CD8-positive, alpha-beta memory T cell (primary cell): Measurements from ENCODE around the gene PRODH2. TPM values are rescaled to one million over a fixed set of nuclear protein-coding genes. Genes with fewer than 3 reads are reported as not detected.

Source experiments
- CTCF ChIA-PET: fragments of 350-600 bp; sonication (Branson Sonifier 250); formaldehyde crosslinking; loops from one replicate; lab custom pipeline; 2021; ENCODE audit warnings: antibody characterized with exemption; lab: Charles Lee
- POLR2A ChIA-PET: fragments of 350-600 bp; sonication (Branson Sonifier 250); formaldehyde crosslinking; loops from one replicate; lab custom pipeline; 2021; ENCODE audit warnings: antibody characterized with exemption; lab: Charles Lee
- DNase-seq, 5 donors: peaks; one replicate each; pipeline versions ENCODE4 v3.0.0 to v3.0.0-alpha.2; 2020 to 2022; ENCODE audit warnings: mixed read lengths in 1 of 5
- H3K27ac ChIP-seq: one replicate; pipeline ENCODE4 v1.7.0; 2013; ENCODE audit warnings: low read depth, mild to moderate bottlenecking, low read length, moderate library complexity
- H3K27me3 ChIP-seq: 2 replicates; pipeline ENCODE4 v1.7.0; 2013; ENCODE audit warnings: low read length, mild to moderate bottlenecking; ENCODE audit not compliant: insufficient read depth, poor library complexity, severe bottlenecking
- H3K36me3 ChIP-seq: 2 replicates; pipeline ENCODE4 v1.7.0; 2013; ENCODE audit warnings: mild to moderate bottlenecking, low read length, moderate library complexity; ENCODE audit not compliant: insufficient read depth
- H3K4me1 ChIP-seq: 2 replicates; pipeline ENCODE4 v1.7.0; 2013; ENCODE audit warnings: mild to moderate bottlenecking, low read length, moderate library complexity; ENCODE audit not compliant: insufficient read depth
- H3K4me3 ChIP-seq: 2 replicates; pipeline ENCODE4 v1.7.0; 2013; ENCODE audit warnings: mild to moderate bottlenecking, low read length
- H3K9me3 ChIP-seq: 2 replicates; pipeline ENCODE4 v1.7.0; 2013; ENCODE audit warnings: mild to moderate bottlenecking, low read length
- H3K27ac Mint-ChIP-seq, 8 donors: one replicate each; pipeline ENCODE4 v1.8.0; 2020 to 2021; ENCODE audit warnings: mixed read lengths in 8 of 8, mild to moderate bottlenecking in 6 of 8, inconsistent platforms in 3 of 8, moderate library complexity in 3 of 8
- H3K27me3 Mint-ChIP-seq, 2 donors: one replicate each; pipeline ENCODE4 v1.8.0; 2020 to 2021; ENCODE audit warnings: mixed read lengths in 2 of 2, mild to moderate bottlenecking in 1 of 2, moderate library complexity in 1 of 2
- H3K36me3 Mint-ChIP-seq, 3 donors: one replicate each; pipeline ENCODE4 v1.8.0; 2020 to 2021; ENCODE audit warnings: mixed read lengths in 3 of 3, inconsistent platforms in 1 of 3, mild to moderate bottlenecking in 1 of 3
- H3K4me1 Mint-ChIP-seq, 3 donors: one replicate each; pipeline ENCODE4 v1.8.0; 2020 to 2021; ENCODE audit warnings: mixed read lengths in 3 of 3, inconsistent platforms in 1 of 3, mild to moderate bottlenecking in 1 of 3
- H3K4me3 Mint-ChIP-seq, 7 donors: one replicate each; pipeline ENCODE4 v1.8.0; 2020 to 2021; ENCODE audit warnings: mixed read lengths in 7 of 7, mild to moderate bottlenecking in 6 of 7, moderate library complexity in 4 of 7, inconsistent platforms in 2 of 7
- H3K9me3 Mint-ChIP-seq, 5 donors: one replicate each; pipeline ENCODE4 v1.8.0; 2020 to 2022; ENCODE audit warnings: mixed read lengths in 5 of 5, mild to moderate bottlenecking in 3 of 5, moderate library complexity in 2 of 5, inconsistent platforms in 1 of 5
- polyA plus RNA-seq: library from polyadenylated mRNA; unstranded; fragments of 300-500 nt; fragmentation: Illumina TruSeq; gene quantifications from one replicate; pipeline ENCODE4 v1.2.3, GENCODE V29; 2021
- total RNA-seq, 2 experiments: library from RNA; stranded (reverse); gene quantifications; one replicate each; pipeline ENCODE4 v1.2.3, GENCODE V29; 2021

Gene PRODH2
- total RNA-seq, result not detected
- polyA plus RNA-seq, result not detected

DNA sequence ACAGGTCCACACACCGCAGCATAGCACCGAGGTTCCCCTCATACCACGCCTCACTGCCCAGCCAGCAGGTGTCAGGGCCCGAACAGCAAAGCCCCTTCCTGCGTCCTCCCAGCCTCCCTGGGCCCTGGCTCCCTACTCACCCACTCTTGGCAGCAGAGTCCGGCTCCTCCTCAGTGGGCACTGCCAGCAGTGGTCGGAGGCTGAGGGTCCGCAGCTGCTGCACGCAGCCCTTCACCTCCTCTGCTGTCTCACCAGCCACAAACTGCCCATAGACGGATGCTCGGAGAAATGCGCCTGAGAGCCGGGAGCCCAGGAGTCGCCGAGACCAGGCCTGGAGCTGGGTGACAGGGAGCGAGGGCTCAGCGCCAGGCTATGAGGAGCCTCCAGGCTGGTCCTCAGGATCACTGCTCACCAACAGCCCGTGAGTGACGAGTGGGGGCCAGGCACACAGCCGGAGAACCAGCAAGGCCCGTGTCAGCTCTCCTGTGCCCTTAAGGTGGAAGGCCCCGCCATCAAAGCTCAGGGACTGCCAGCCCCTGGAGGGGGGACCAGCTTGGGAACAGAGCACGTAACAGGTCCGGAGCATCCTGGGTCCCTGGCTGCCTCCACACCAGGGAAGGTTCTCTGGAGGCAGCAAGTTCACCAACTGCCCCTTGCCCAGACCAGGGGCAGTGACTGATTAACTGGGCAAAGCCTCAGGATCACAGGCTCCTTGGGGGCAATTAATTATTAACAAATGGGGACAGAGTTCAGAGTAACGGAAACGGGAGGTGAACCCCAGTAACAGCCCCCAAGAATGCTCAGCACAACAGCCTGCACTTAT is at the start of gene PRODH2:
Gene PRODH2 (minus strand): TSS at position 626 of the 823 bp plus-strand sequence. CDS start 40 bp downstream, at position 586.
- ChIA-PET CTCF (no interaction called here), POLR2A (interaction anchor here (0.5 kb wide), 1 partner anchor 41 kb away, joined by 6 read pairs; no protein-coding TSS in a partner anchor)
- H3K4me1 ChIP-seq, result no peaks in the 10 kb centered on the region
- no peaks in the 10 kb centered on the region for H3K27me3 ChIP-seq
- H3K4me1 Mint-ChIP-seq, result no peaks in the 10 kb centered on the region
- H3K27ac Mint-ChIP-seq, result no peak within 1 kb of the TSS
- no peaks in the 10 kb centered on the region for H3K36me3 ChIP-seq
- no peak within 1 kb of the TSS for H3K4me3 Mint-ChIP-seq
- H3K27me3 Mint-ChIP-seq, result peaks cover 25 to 31% of the 10 kb centered on the region in 2 donors
- H3K36me3 Mint-ChIP-seq, result no peaks in the 10 kb centered on the region
- no peak within 1 kb of the TSS for H3K4me3 ChIP-seq
- no peaks in the 10 kb centered on the region for H3K9me3 ChIP-seq
- DNase-seq, result peak in 1 of 5 donors; percentile 44
- no peaks in the 10 kb centered on the region for H3K9me3 Mint-ChIP-seq
- H3K27ac ChIP-seq, result no peak within 1 kb of the TSS

DNA sequence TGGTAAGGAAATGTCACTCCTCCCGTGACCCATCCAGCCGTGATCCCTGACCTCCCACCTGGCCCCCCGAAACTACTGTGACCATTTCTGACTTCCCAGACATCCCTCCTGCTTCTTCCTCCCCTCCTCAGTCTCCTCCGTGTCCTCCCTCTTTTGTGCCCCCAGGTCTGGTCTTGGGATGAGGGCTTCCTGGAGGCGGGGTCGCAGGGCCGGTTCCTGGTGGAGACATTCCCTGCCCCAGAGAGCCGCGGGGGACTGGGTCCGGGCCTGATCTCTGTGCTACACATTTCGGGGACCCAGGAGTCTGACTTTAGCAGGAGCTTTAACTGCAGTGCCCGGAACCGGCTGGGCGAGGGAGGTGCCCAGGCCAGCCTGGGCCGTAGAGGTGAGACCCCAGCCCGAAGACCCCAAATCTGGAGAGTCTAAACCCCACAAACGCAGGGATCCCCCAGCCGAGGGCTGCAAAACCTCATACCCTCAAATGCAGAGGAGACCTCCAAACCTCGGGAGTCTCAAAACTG is 49.1 kb upstream of the PRODH2 start:
- Mint-ChIP-seq H3K27me3 (peaks cover 39 to 62% of the 10 kb centered on the region in 2 donors), H3K27ac (no peak overlapping the region), H3K4me3 (no peak overlapping the region), H3K9me3 (no peaks in the 10 kb centered on the region), H3K4me1 (peaks cover 8 to 16% (median 12%) of the 10 kb centered on the region in 3 donors), H3K36me3 (no peaks in the 10 kb centered on the region)
- ChIA-PET POLR2A (no interaction called here), CTCF (no interaction called here)
- no peak for DNase-seq
- no peaks in the 10 kb centered on the region for H3K9me3 ChIP-seq
- H3K36me3 ChIP-seq, result no peaks in the 10 kb centered on the region
- H3K27ac ChIP-seq, result no peak overlapping the region
- H3K4me3 ChIP-seq, result no peak overlapping the region
- peaks cover 10% of the 10 kb centered on the region for H3K27me3 ChIP-seq
- no peaks in the 10 kb centered on the region for H3K4me1 ChIP-seq

DNA sequence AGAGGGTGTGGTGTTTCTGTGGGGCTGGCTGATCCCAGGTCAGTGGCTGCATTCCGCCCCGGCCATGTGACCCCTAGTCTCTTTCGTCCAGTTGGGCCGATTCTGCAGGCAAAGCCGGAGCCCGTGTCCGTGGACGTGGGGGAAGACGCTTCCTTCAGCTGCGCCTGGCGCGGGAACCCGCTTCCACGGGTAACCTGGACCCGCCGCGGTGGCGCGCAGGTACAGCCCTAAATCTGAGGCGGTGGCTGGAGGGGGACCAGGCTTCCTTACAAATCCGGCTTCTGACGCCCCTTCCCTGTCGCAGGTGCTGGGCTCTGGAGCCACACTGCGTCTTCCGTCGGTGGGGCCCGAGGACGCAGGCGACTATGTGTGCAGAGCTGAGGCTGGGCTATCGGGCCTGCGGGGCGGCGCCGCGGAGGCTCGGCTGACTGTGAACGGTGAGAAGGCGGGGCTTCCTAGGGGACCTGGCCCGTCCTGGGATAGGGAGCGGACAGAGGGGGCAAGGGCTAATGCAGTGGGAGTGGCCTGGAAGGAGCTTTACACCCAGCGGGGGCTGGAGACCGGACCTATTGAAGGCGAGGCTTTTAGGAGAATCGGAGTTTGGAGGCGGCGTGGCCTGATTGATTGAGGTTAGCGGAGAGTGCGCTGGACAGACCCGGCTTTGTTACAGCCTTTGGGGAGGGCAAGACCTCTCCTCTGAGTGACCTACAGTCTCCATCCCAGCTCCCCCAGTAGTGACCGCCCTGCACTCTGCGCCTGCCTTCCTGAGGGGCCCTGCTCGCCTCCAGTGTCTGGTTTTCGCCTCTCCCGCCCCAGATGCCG is 48.4 kb upstream of the PRODH2 start:
- POLR2A ChIA-PET, result no interaction called here
- no peak overlapping the region for H3K4me3 Mint-ChIP-seq

GRCh38 chr19:35860436-35860817 is 47.8 kb upstream of the PRODH2 start:
- Mint-ChIP-seq H3K9me3 (no peaks in the 10 kb centered on the region), H3K4me1 (peaks cover 8 to 16% (median 12%) of the 10 kb centered on the region in 3 donors), H3K27me3 (peaks cover 43 to 56% of the 10 kb centered on the region in 2 donors), H3K4me3 (no peak overlapping the region), H3K27ac (no peak overlapping the region), H3K36me3 (no peaks in the 10 kb centered on the region)
- Histone ChIP-seq H3K9me3 (no peaks in the 10 kb centered on the region), H3K36me3 (no peaks in the 10 kb centered on the region), H3K4me1 (no peaks in the 10 kb centered on the region), H3K4me3 (no peak overlapping the region), H3K27ac (no peak overlapping the region), H3K27me3 (peaks cover 10% of the 10 kb centered on the region)
- DNase-seq, result no peak
- POLR2A ChIA-PET, result no interaction called here
- CTCF ChIA-PET, result interaction anchor here (1.9 kb wide), 1 partner anchor 80 kb away, joined by 4 read pairs; no protein-coding TSS in a partner anchor

More for the DNA sequence above, 48.4 kb upstream of the PRODH2 start:
- H3K27ac Mint-ChIP-seq, result no peak overlapping the region
- DNase-seq, result no peak
- CTCF ChIA-PET, result interaction anchor here (1.9 kb wide), 1 partner anchor 80 kb away, joined by 4 read pairs; no protein-coding TSS in a partner anchor
- H3K27me3 Mint-ChIP-seq, result peaks cover 39 to 58% of the 10 kb centered on the region in 2 donors
- no peak overlapping the region for H3K27ac ChIP-seq
- H3K36me3 ChIP-seq, result no peaks in the 10 kb centered on the region
- no peaks in the 10 kb centered on the region for H3K4me1 ChIP-seq
- no peaks in the 10 kb centered on the region for H3K36me3 Mint-ChIP-seq
- peaks cover 8 to 16% (median 12%) of the 10 kb centered on the region in 3 donors for H3K4me1 Mint-ChIP-seq
- H3K9me3 Mint-ChIP-seq, result no peaks in the 10 kb centered on the region
- H3K9me3 ChIP-seq, result no peaks in the 10 kb centered on the region
- H3K27me3 ChIP-seq, result peaks cover 10% of the 10 kb centered on the region
- no peak overlapping the region for H3K4me3 ChIP-seq

DNA sequence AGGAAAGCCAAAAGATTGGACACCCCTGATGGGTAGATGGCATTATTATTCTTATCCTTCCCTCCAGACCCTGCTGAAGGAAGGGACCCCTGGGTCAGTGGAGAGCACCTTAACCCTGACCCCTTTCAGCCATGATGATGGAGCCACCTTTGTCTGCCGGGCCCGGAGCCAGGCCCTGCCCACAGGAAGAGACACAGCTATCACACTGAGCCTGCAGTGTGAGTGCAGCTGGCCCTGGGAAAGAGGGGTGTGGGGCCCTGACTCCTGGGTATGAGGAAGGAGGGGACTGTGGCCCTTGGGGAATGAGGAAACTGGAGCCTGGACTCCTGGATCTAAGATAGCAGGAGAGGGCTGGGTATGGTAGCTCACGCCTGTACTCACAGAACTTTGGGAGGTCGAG is 46.8 kb upstream of the PRODH2 start:
- H3K36me3 Mint-ChIP-seq, result no peaks in the 10 kb centered on the region
- Histone ChIP-seq H3K9me3 (no peaks in the 10 kb centered on the region), H3K27ac (no peak overlapping the region), H3K4me1 (no peaks in the 10 kb centered on the region), H3K36me3 (no peaks in the 10 kb centered on the region), H3K4me3 (no peak overlapping the region), H3K27me3 (peaks cover 19% of the 10 kb centered on the region)
- H3K27me3 Mint-ChIP-seq, result peaks cover 50 to 59% of the 10 kb centered on the region in 2 donors
- DNase-seq, result no peak
- POLR2A ChIA-PET, result no interaction called here
- H3K27ac Mint-ChIP-seq, result no peak overlapping the region
- CTCF ChIA-PET, result interaction anchor here (1.9 kb wide), 1 partner anchor 81 kb away, joined by 4 read pairs; no protein-coding TSS in a partner anchor
- peaks cover 8 to 16% (median 12%) of the 10 kb centered on the region in 3 donors for H3K4me1 Mint-ChIP-seq
- H3K9me3 Mint-ChIP-seq, result no peaks in the 10 kb centered on the region
- peak overlapping the region in 1 of 7 donors; percentile 76 for H3K4me3 Mint-ChIP-seq

GRCh38 chr19:35858311-35858710 is 45.7 kb upstream of the PRODH2 start:
- Histone ChIP-seq H3K9me3 (no peaks in the 10 kb centered on the region), H3K27me3 (peaks cover 19% of the 10 kb centered on the region), H3K36me3 (no peaks in the 10 kb centered on the region), H3K4me1 (no peaks in the 10 kb centered on the region), H3K27ac (no peak overlapping the region), H3K4me3 (no peak overlapping the region)
- H3K4me1 Mint-ChIP-seq, result peaks cover 8 to 16% (median 12%) of the 10 kb centered on the region in 3 donors
- no peak for DNase-seq
- no peaks in the 10 kb centered on the region for H3K9me3 Mint-ChIP-seq
- peak overlapping the region in 5 of 7 donors; percentile 7 to 78 (median 54) for H3K4me3 Mint-ChIP-seq
- peaks cover 48 to 63% of the 10 kb centered on the region in 2 donors for H3K27me3 Mint-ChIP-seq
- no peaks in the 10 kb centered on the region for H3K36me3 Mint-ChIP-seq
- no peak overlapping the region for H3K27ac Mint-ChIP-seq
- ChIA-PET POLR2A (no interaction called here), CTCF (no interaction called here)

- no peaks in the 10 kb centered on the region for H3K36me3 ChIP-seq
- H3K4me3 ChIP-seq, result peak within 1 kb of the TSS; percentile 61
- Mint-ChIP-seq H3K4me3 (peak within 1 kb of the TSS; percentile 67 to 84 (median 81)), H3K36me3 (no peaks in the 10 kb centered on the region), H3K4me1 (peaks cover 8 to 16% (median 12%) of the 10 kb centered on the region in 3 donors), H3K27ac (peak within 1 kb of the TSS in 4 of 8 donors; percentile 38 to 77 (median 54)), H3K9me3 (no peaks in the 10 kb centered on the region), H3K27me3 (peaks cover 44 to 68% of the 10 kb centered on the region in 2 donors)
- ChIA-PET POLR2A (no interaction called here), CTCF (no interaction called here)
- DNase-seq, result peak in 2 of 5 donors; percentile 13 to 58
- H3K9me3 ChIP-seq, result no peaks in the 10 kb centered on the region
- H3K27me3 ChIP-seq, result peaks cover 19% of the 10 kb centered on the region
- H3K4me1 ChIP-seq, result no peaks in the 10 kb centered on the region
- H3K27ac ChIP-seq, result no peak within 1 kb of the TSS
These were observed 44.0 kb upstream of the PRODH2 start, which contains the start of gene KIRREL2 for GRCh38 chr19:35856546-35857149. KIRREL2 (plus strand) TSS chr19:35856911; CDS start chr19:35857120, 209 bp downstream.
